Epithelial cell of esophagus (primary cell): ENCODE results near the gene NR5A2.
A peak's percentile ranks its signal among the peaks of the same experiment; 100 is the strongest.

Experiments
- DNase-seq: peaks from one replicate; pipeline ENCODE4 v3.0.0; 2010; ENCODE audit warnings: low read depth
- H3K4me3 ChIP-seq: 2 replicates; pipeline ENCODE4 v1.5.1; 2011; ENCODE audit warnings: mild to moderate bottlenecking, low read length, control low read depth
- CTCF ChIP-seq: IDR thresholded peaks from 2 replicates; pipeline ENCODE4 v1.5.1; 2011; ENCODE audit warnings: low read depth, mild to moderate bottlenecking, low read length, control low read depth, inconsistent platforms; ENCODE audit not compliant: insufficient read depth; ENCODE audit errors: missing control alignments

NR5A2 gene

GRCh38 chr1:200215350-200215749, 187.8 kb downstream of the NR5A2 start:
- no peak overlapping the region for H3K4me3 ChIP-seq
- no peak for TF ChIP-seq CTCF
- no peak for DNase-seq

- TF ChIP-seq CTCF = no peak
- no peak overlapping the region for H3K4me3 ChIP-seq
- no peak for DNase-seq
Observed at GRCh38 chr1:200217703-200218102, 190.2 kb downstream of the NR5A2 start.

GRCh38 chr1:200221614-200222282, 194.2 kb downstream of the NR5A2 start:
- TF ChIP-seq CTCF = no peak

GRCh38 chr1:200223207-200223606, 195.7 kb downstream of the NR5A2 start:
- DNase-seq = no peak
- no peak for TF ChIP-seq CTCF

More at GRCh38 chr1:200221614-200222282, 194.2 kb downstream of the NR5A2 start:
- no peak overlapping the region for H3K4me3 ChIP-seq
- DNase-seq = no peak

GRCh38 chr1:200223613-200224012, 196.1 kb downstream of the NR5A2 start:
- DNase-seq = no peak
- H3K4me3 ChIP-seq = no peak overlapping the region
- no peak for TF ChIP-seq CTCF

More at GRCh38 chr1:200223207-200223606, 195.7 kb downstream of the NR5A2 start:
- no peak overlapping the region for H3K4me3 ChIP-seq

- peak; percentile 87 for DNase-seq
- H3K4me3 ChIP-seq = no peak overlapping the region
- no peak for TF ChIP-seq CTCF
Observed at GRCh38 chr1:200224315-200224714, 196.8 kb downstream of the NR5A2 start.
